ENCODE measurements around the gene ANKRD44. TPM values are rescaled to one million over a fixed set of nuclear protein-coding genes. Genes with fewer than 3 reads are reported as not detected.

The ANKRD44 gene
- total and polyA plus RNA-seq, 2 experiments from 2014 or later: 2.9 to 4.9 TPM

- in situ Hi-C loops (cut with MboI): no loop called here
Observed at GRCh38 chr2:197276156-197276555, 34.4 kb downstream of the ANKRD44 start.

GRCh38 chr2:197274937-197275336 is 35.6 kb downstream of the ANKRD44 start:
- 89 to 100% methylated on average over 3 of the region's 3 CpGs for WGBS, 2 experiments (ENCODE audit: low coverage in 1 of 2, low lambda C conversion rate in 2 of 2, missing lambda C conversion rate in 2 of 2)

More at GRCh38 chr2:197276156-197276555, 34.4 kb downstream of the ANKRD44 start:
- no peak for TF ChIP-seq EZH2 (IDR thresholded peaks at IDR 0.05; ENCODE audit: insufficient read depth, poor library complexity, severe bottlenecking)
- no peak for TF ChIP-seq EZH2phosphoT487 (IDR thresholded peaks at IDR 0.05; ENCODE audit: insufficient read depth, low read depth)
- Histone ChIP-seq H4K20me1 (ENCODE audit: insufficient read depth) (no peaks in the 10 kb centered on the region), H3K4me1 (ENCODE audit: insufficient read depth) (no peaks in the 10 kb centered on the region), H3K79me2 (ENCODE audit: insufficient read depth) (no peaks in the 10 kb centered on the region), H3F3A (ENCODE audit: insufficient read depth) (no peaks in the 10 kb centered on the region), H3K9ac (no peak overlapping the region), H3K4me2 (ENCODE audit: unreplicated experiment) (no peak overlapping the region), H2AFZ (no peak overlapping the region), H3K36me3 (ENCODE audit: low read depth) (no peaks in the 10 kb centered on the region), H3K4me3 (no peak overlapping the region), H3K27me3 (replicated peaks; ENCODE audit: insufficient read depth) (no peaks in the 10 kb centered on the region), H3K27ac (no peak overlapping the region), H3K9me3 (ENCODE audit: low read depth) (no peaks in the 10 kb centered on the region), H3K9me2 (ENCODE audit: insufficient read depth) (no peaks in the 10 kb centered on the region)
- 92 to 100% methylated on average over 2 of the region's 2 CpGs for WGBS, 2 experiments (ENCODE audit: low coverage in 1 of 2, low lambda C conversion rate in 2 of 2, missing lambda C conversion rate in 2 of 2)
- no peak for DNase-seq

GRCh38 chr2:197274349-197274748 is 36.2 kb downstream of the ANKRD44 start:
- Histone ChIP-seq H3K4me3 (no peak overlapping the region), H3K9me2 (ENCODE audit: insufficient read depth) (no peaks in the 10 kb centered on the region), H3K4me2 (ENCODE audit: unreplicated experiment) (no peak overlapping the region), H3K27ac (no peak overlapping the region), H4K20me1 (ENCODE audit: insufficient read depth) (no peaks in the 10 kb centered on the region), H3K27me3 (replicated peaks; ENCODE audit: insufficient read depth) (no peaks in the 10 kb centered on the region), H3K79me2 (ENCODE audit: insufficient read depth) (no peaks in the 10 kb centered on the region), H3K36me3 (ENCODE audit: low read depth) (no peaks in the 10 kb centered on the region), H3K9ac (no peak overlapping the region), H3K4me1 (ENCODE audit: insufficient read depth) (no peaks in the 10 kb centered on the region), H2AFZ (no peak overlapping the region), H3F3A (ENCODE audit: insufficient read depth) (no peaks in the 10 kb centered on the region), H3K9me3 (ENCODE audit: low read depth) (no peaks in the 10 kb centered on the region)
- in situ Hi-C loops (cut with MboI): no loop called here
- 63 to 71% methylated on average over 6 of the region's 6 CpGs for WGBS, 2 experiments (ENCODE audit: low coverage in 1 of 2, low lambda C conversion rate in 2 of 2, missing lambda C conversion rate in 2 of 2)
- TF ChIP-seq EZH2phosphoT487 (IDR thresholded peaks at IDR 0.05; ENCODE audit: insufficient read depth, low read depth) (no peak), EZH2 (IDR thresholded peaks at IDR 0.05; ENCODE audit: insufficient read depth, poor library complexity, severe bottlenecking) (no peak)
- DNase-seq: no peak

More at GRCh38 chr2:197274937-197275336, 35.6 kb downstream of the ANKRD44 start:
- no peaks in the 10 kb centered on the region for H3K36me3 ChIP-seq (ENCODE audit: low read depth)
- no peaks in the 10 kb centered on the region for H3K4me1 ChIP-seq (ENCODE audit: insufficient read depth)
- H3K9me3 ChIP-seq (ENCODE audit: low read depth): no peaks in the 10 kb centered on the region
- no peaks in the 10 kb centered on the region for H3K9me2 ChIP-seq (ENCODE audit: insufficient read depth)
- TF ChIP-seq EZH2 (IDR thresholded peaks at IDR 0.05; ENCODE audit: insufficient read depth, poor library complexity, severe bottlenecking) (no peak), EZH2phosphoT487 (IDR thresholded peaks at IDR 0.05; ENCODE audit: insufficient read depth, low read depth) (no peak)
- no peak for DNase-seq
- no peaks in the 10 kb centered on the region for H3K79me2 ChIP-seq (ENCODE audit: insufficient read depth)
- H3K4me2 ChIP-seq (ENCODE audit: unreplicated experiment): no peak overlapping the region
- in situ Hi-C loops (cut with MboI): no loop called here
- no peak overlapping the region for H3K27ac ChIP-seq
- no peak overlapping the region for H3K9ac ChIP-seq
- no peak overlapping the region for H2AFZ ChIP-seq
- no peak overlapping the region for H3K4me3 ChIP-seq
- no peaks in the 10 kb centered on the region for H3F3A ChIP-seq (ENCODE audit: insufficient read depth)
- H4K20me1 ChIP-seq (ENCODE audit: insufficient read depth): no peaks in the 10 kb centered on the region
- H3K27me3 ChIP-seq (replicated peaks; ENCODE audit: insufficient read depth): no peaks in the 10 kb centered on the region

- WGBS, 2 experiments (ENCODE audit: low coverage in 1 of 2, low lambda C conversion rate in 2 of 2, missing lambda C conversion rate in 2 of 2): 86 to 93% methylated on average over 4 of the region's 4 CpGs
- no peaks in the 10 kb centered on the region for H3K9me2 ChIP-seq (ENCODE audit: insufficient read depth)
- H3F3A ChIP-seq (ENCODE audit: insufficient read depth): no peaks in the 10 kb centered on the region
- no peaks in the 10 kb centered on the region for H3K9me3 ChIP-seq (ENCODE audit: low read depth)
- no peak overlapping the region for H3K9ac ChIP-seq
- no peaks in the 10 kb centered on the region for H3K4me1 ChIP-seq (ENCODE audit: insufficient read depth)
- no peak overlapping the region for H2AFZ ChIP-seq
- no peak overlapping the region for H3K4me2 ChIP-seq (ENCODE audit: unreplicated experiment)
- no peaks in the 10 kb centered on the region for H3K36me3 ChIP-seq (ENCODE audit: low read depth)
- H4K20me1 ChIP-seq (ENCODE audit: insufficient read depth): no peaks in the 10 kb centered on the region
- H3K79me2 ChIP-seq (ENCODE audit: insufficient read depth): no peaks in the 10 kb centered on the region
- H3K4me3 ChIP-seq: no peak overlapping the region
- no peak overlapping the region for H3K27ac ChIP-seq
- TF ChIP-seq EZH2phosphoT487 (IDR thresholded peaks at IDR 0.05; ENCODE audit: insufficient read depth, low read depth) (no peak), EZH2 (IDR thresholded peaks at IDR 0.05; ENCODE audit: insufficient read depth, poor library complexity, severe bottlenecking) (no peak)
- no peak for DNase-seq
- in situ Hi-C loops (cut with MboI): no loop called here
- no peaks in the 10 kb centered on the region for H3K27me3 ChIP-seq (replicated peaks; ENCODE audit: insufficient read depth)
Observed at GRCh38 chr2:197273485-197273884, 37.1 kb downstream of the ANKRD44 start.

GRCh38 chr2:197270601-197271000 is 40.0 kb downstream of the ANKRD44 start:
- Histone ChIP-seq H3K36me3 (ENCODE audit: low read depth) (no peaks in the 10 kb centered on the region), H2AFZ (no peak overlapping the region), H3K27me3 (replicated peaks; ENCODE audit: insufficient read depth) (no peaks in the 10 kb centered on the region), H3F3A (ENCODE audit: insufficient read depth) (no peaks in the 10 kb centered on the region), H3K4me3 (no peak overlapping the region), H3K9ac (no peak overlapping the region), H4K20me1 (ENCODE audit: insufficient read depth) (no peaks in the 10 kb centered on the region), H3K27ac (no peak overlapping the region), H3K9me3 (ENCODE audit: low read depth) (no peaks in the 10 kb centered on the region), H3K4me2 (ENCODE audit: unreplicated experiment) (no peak overlapping the region), H3K79me2 (ENCODE audit: insufficient read depth) (no peaks in the 10 kb centered on the region), H3K4me1 (ENCODE audit: insufficient read depth) (no peaks in the 10 kb centered on the region), H3K9me2 (ENCODE audit: insufficient read depth) (no peaks in the 10 kb centered on the region)
- WGBS, 2 experiments (ENCODE audit: low coverage in 1 of 2, low lambda C conversion rate in 2 of 2, missing lambda C conversion rate in 2 of 2): 75 to 93% methylated on average over 3 of the region's 3 CpGs
- TF ChIP-seq EZH2phosphoT487 (IDR thresholded peaks at IDR 0.05; ENCODE audit: insufficient read depth, low read depth) (no peak), EZH2 (IDR thresholded peaks at IDR 0.05; ENCODE audit: insufficient read depth, poor library complexity, severe bottlenecking) (no peak)
- DNase-seq: no peak
- in situ Hi-C loops (cut with MboI): no loop called here
